ENCODE data around the gene FAHD2A. TPM values are rescaled to one million over a fixed set of nuclear protein-coding genes. Genes with fewer than 3 reads are reported as not detected.

FAHD2A gene
- total and polyA plus RNA-seq, 2 of the 8 experiments (the other 6 are each of a cell fraction or from before 2014, with no cell fraction given): 24.2 to 26.7 TPM

- no peak overlapping the region for H2BK20ac ChIP-seq (ENCODE audit: low read length)
- H3K4ac ChIP-seq (replicated peaks; ENCODE audit: insufficient read length, low read depth, low read length): no peak overlapping the region
- no peak overlapping the region for H3K23ac ChIP-seq (ENCODE audit: insufficient read length)
- no peak overlapping the region for H4K5ac ChIP-seq (ENCODE audit: insufficient read length, low read depth, low read length)
- peaks cover 61 to 80% of the 10 kb centered on the region in 2 experiments for H3K9me3 ChIP-seq (ENCODE audit: insufficient read depth in 2 of 2, low read depth in 1 of 2, low read length in 1 of 2)
- no peak overlapping the region for H3K4me2 ChIP-seq (ENCODE audit: insufficient read depth in 1 of 2, low read depth in 2 of 2, low read length in 2 of 2)
- H3K56ac ChIP-seq (replicated peaks; ENCODE audit: insufficient read length, low read depth, low read length): no peak overlapping the region
- no peaks in the 10 kb centered on the region for H3K36me3 ChIP-seq (ENCODE audit: control insufficient read depth in 2 of 4, insufficient read depth in 4 of 4, low read length in 3 of 4)
- H2BK5ac ChIP-seq (ENCODE audit: low read depth, low read length): no peak overlapping the region
- no peak for DNase-seq (ENCODE audit: low read depth in 1 of 2, low spot score in 2 of 2)
- no peak overlapping the region for H3K27ac ChIP-seq (ENCODE audit: low read depth, low read length)
- no peak overlapping the region for H3K9ac ChIP-seq (replicated peaks in 1 of 4; ENCODE audit: extremely low read depth in 1 of 4, low read depth in 3 of 4, low read length in 3 of 4)
- H4K20me1 ChIP-seq (replicated peaks in 1 of 2; ENCODE audit: control insufficient read depth in 1 of 2, insufficient read depth in 2 of 2, low read length in 2 of 2): no peaks in the 10 kb centered on the region
- no peak for FAIRE-seq
- CTCF ChIA-PET (ENCODE audit: partially characterized antibody): interaction anchor here (1.2 kb wide), 1 partner anchor 17 kb away, joined by 3 read pairs; no protein-coding TSS in a partner anchor
- POLR2A ChIA-PET (ENCODE audit: partially characterized antibody): no interaction called here
- H2AK5ac ChIP-seq (ENCODE audit: low read depth, low read length): no peak overlapping the region
- H3K4me1 ChIP-seq (replicated peaks in 1 of 4; ENCODE audit: control insufficient read depth in 3 of 4, insufficient read depth in 4 of 4, low read length in 3 of 4): no peaks in the 10 kb centered on the region
- WGBS, 2 experiments (ENCODE audit: extremely low coverage in 1 of 2, insufficient coverage in 1 of 2, insufficient read length in 1 of 2, insufficient replicate concordance in 2 of 2, low coverage in 1 of 2, low lambda C conversion rate in 2 of 2, missing lambda C conversion rate in 1 of 2): 87% methylated on average over 8 of the region's 9 CpGs; no CpG with 5 or more reads in 1 of the 2 experiments
- no peaks in the 10 kb centered on the region for H3K79me2 ChIP-seq (ENCODE audit: control insufficient read depth in 1 of 2, insufficient read depth in 2 of 2, low read length in 2 of 2)
- no peak overlapping the region for H2AFZ ChIP-seq (ENCODE audit: low read length)
- no peaks in the 10 kb centered on the region for H3K79me1 ChIP-seq (ENCODE audit: low read depth, low read length)
- H3K4me3 ChIP-seq (ENCODE audit: extremely low read depth in 1 of 4, insufficient read depth in 2 of 4, low read depth in 3 of 4, low read length in 4 of 4): no peak overlapping the region
- no peak overlapping the region for H3K18ac ChIP-seq (ENCODE audit: extremely low read depth, low read length)
- H3K23me2 ChIP-seq (ENCODE audit: low read depth, low read length): no peaks in the 10 kb centered on the region
- H2BK12ac ChIP-seq (ENCODE audit: low read depth, low read length): no peak overlapping the region
- no peak overlapping the region for H2BK15ac ChIP-seq (ENCODE audit: low read length)
- no peaks in the 10 kb centered on the region for H3K27me3 ChIP-seq (replicated peaks in 1 of 4; ENCODE audit: control insufficient read depth in 3 of 4, extremely low read depth in 1 of 4, insufficient read depth in 3 of 4, low read length in 3 of 4)
- H4K91ac ChIP-seq (replicated peaks; ENCODE audit: insufficient read length, low read length): no peak overlapping the region
- no peak overlapping the region for H2BK120ac ChIP-seq (replicated peaks; ENCODE audit: low read depth, low read length)
- H3K14ac ChIP-seq (ENCODE audit: insufficient read length): no peak overlapping the region
- no peak overlapping the region for H4K8ac ChIP-seq (ENCODE audit: extremely low read depth, insufficient read depth, low read length)
- TF ChIP-seq TAF7 (optimal IDR thresholded peaks at IDR 0.05; ENCODE audit: borderline replicate concordance, low read depth, low read length) (no peak), PHF8 (conservative IDR thresholded peaks at IDR 0.05; ENCODE audit: low read depth, low read length) (no peak), POU5F1 (IDR thresholded peaks at IDR 0.05; ENCODE audit: low read depth, low read length) (no peak), FOSL1 (IDR thresholded peaks at IDR 0.05; ENCODE audit: insufficient read depth, low read depth, low read length) (no peak), RNF2 (IDR thresholded peaks at IDR 0.05; ENCODE audit: borderline replicate concordance, low read depth, low read length, missing control alignments, poor library complexity, severe bottlenecking) (no peak), RXRA (IDR thresholded peaks at IDR 0.05; ENCODE audit: insufficient read depth, low read depth, low read length) (no peak), USF2 (IDR thresholded peaks at IDR 0.05; ENCODE audit: low read length) (no peak), POLR2A (IDR thresholded peaks at IDR 0.05; ENCODE audit: control extremely low read depth in 1 of 2, low read depth in 2 of 2, low read length in 2 of 2) (no peak), NRF1 (IDR thresholded peaks at IDR 0.05; ENCODE audit: low read depth, low read length) (no peak), TBP (IDR thresholded peaks at IDR 0.05; ENCODE audit: low read depth, low read length) (no peak), YY1 (IDR thresholded peaks at IDR 0.05; ENCODE audit: low read depth, low read length) (no peak), ZNF274 (IDR thresholded peaks at IDR 0.05; ENCODE audit: borderline replicate concordance, extremely low read depth, low read length) (no peak), RFX5 (IDR thresholded peaks at IDR 0.05; ENCODE audit: borderline replicate concordance, low read depth, low read length) (no peak)
These were observed 40.0 kb upstream of the FAHD2A start for GRCh38 chr2:95362486-95362885.
